HUES64 (cell line): ENCODE results near the gene MTHFD2.

Source experiments
- H3K27ac ChIP-seq: 2 replicates; pipeline ENCODE4 v1.7.0; 2013; ENCODE audit warnings: low read depth, low read length, inconsistent platforms
- H3K27me3 ChIP-seq: 2 replicates; pipeline ENCODE4 v1.6.1; 2013; ENCODE audit warnings: mild to moderate bottlenecking, low read length; ENCODE audit not compliant: insufficient read depth
- H3K36me3 ChIP-seq: 2 replicates; pipeline ENCODE4 v1.6.1; 2013; ENCODE audit warnings: mild to moderate bottlenecking, low read length; ENCODE audit not compliant: insufficient read depth
- H3K4me1 ChIP-seq: 2 replicates; pipeline ENCODE4 v1.6.1; 2013; ENCODE audit warnings: mild to moderate bottlenecking, low read length, moderate library complexity; ENCODE audit not compliant: insufficient read depth
- H3K4me3 ChIP-seq: 2 replicates; pipeline ENCODE4 v1.5.1; 2013; ENCODE audit warnings: mild to moderate bottlenecking, low read length, moderate library complexity
- H3K9ac ChIP-seq: 2 replicates; pipeline ENCODE4 v1.6.1; 2013; ENCODE audit warnings: mild to moderate bottlenecking, low read depth, low read length
- H3K9me3 ChIP-seq: 2 replicates; pipeline ENCODE4 v1.6.1; 2013; ENCODE audit warnings: low read depth, low read length; ENCODE audit not compliant: insufficient read depth
- WGBS: fragments of 150-250, 120-280 bp; methylation state at CpG from one replicate; pipeline ENCODE4 v1.1.7; 2013; ENCODE audit warnings: missing lambda C conversion rate; 5-methylcytosine and 5-hydroxymethylcytosine counted together

The MTHFD2 gene

DNA sequence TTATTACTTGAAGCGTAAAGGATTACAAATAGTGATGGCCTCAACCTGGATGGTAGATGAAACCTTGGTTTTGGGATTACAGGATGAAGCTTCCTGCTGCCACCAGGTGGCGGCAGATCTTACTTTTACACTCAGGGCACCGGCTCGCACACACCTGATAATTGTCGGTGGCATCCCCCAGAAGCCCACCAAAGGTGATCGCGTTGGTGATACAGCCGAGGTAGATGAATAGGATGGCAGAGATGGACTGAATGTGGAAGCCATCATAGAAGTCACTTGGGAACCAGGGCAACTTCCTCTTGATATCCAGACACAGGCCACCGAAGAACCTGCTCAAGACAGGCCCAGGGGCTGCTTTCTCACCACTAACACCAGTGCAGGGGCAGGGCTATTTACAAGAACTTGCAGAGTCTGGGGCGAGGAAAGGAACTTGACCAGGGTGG, 51.8 kb downstream of the MTHFD2 start:
- no peak overlapping the region for H3K9ac ChIP-seq
- H3K27me3 ChIP-seq, result no peaks in the 10 kb centered on the region; the same call in 1 of the 2 replicates
- no peak overlapping the region for H3K4me3 ChIP-seq
- H3K27ac ChIP-seq, result no peak overlapping the region
- no peaks in the 10 kb centered on the region for H3K9me3 ChIP-seq
- WGBS, result 41% methylated on average over 10 of the region's 10 CpGs
- no peaks in the 10 kb centered on the region for H3K36me3 ChIP-seq
- no peaks in the 10 kb centered on the region for H3K4me1 ChIP-seq

DNA sequence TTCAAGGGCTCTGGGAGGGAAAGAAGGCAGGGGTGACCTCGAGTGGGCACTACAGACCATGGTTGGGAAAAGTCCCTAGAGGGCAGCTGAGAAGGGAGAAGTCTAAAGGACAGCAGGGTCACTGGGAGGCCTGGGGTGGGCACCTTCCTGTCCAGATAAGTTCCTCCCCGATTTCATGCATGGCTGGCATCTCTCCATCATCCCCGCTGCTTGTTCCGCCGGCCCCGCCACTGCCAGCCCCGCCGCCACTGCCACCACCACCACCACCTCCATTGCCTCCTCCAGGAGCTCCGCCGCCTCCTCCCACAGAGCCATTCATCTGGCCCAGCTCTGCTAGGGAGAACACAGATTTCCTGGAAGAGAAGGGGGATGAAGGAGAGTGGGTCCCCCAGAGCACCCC, 53.6 kb downstream of the MTHFD2 start:
- H3K4me1 ChIP-seq, result no peaks in the 10 kb centered on the region
- no peak overlapping the region for H3K4me3 ChIP-seq
- no peaks in the 10 kb centered on the region for H3K9me3 ChIP-seq
- no peaks in the 10 kb centered on the region for H3K36me3 ChIP-seq
- H3K27ac ChIP-seq, result no peak overlapping the region
- no peaks in the 10 kb centered on the region; the same call in 1 of the 2 replicates for H3K27me3 ChIP-seq
- 91% methylated on average over 9 of the region's 10 CpGs for WGBS
- no peak overlapping the region for H3K9ac ChIP-seq

DNA sequence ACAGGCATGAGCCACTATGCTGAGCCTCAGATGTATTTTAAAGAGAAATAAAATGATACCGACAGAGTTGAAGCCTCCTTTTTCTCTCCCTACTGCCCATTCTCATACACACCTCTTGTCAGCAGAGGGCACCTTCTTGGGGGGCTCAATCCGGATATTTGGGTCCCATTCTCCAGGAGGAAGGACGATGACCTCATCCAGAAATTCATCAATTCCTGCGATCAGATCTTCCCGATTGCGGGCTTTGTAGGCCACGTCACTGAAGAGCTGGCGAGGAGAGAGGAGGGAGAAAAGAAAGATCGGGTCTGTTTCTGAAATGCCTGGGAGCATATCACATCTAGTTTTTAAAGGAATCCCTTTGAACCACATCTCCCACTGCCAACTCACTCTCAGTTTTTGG, 54.4 kb downstream of the MTHFD2 start:
- H3K4me1 ChIP-seq, result no peaks in the 10 kb centered on the region
- H3K9me3 ChIP-seq, result no peaks in the 10 kb centered on the region
- 87% methylated on average over 9 of the region's 9 CpGs for WGBS
- H3K27me3 ChIP-seq, result no peaks in the 10 kb centered on the region; the same call in 1 of the 2 replicates
- no peak overlapping the region for H3K9ac ChIP-seq
- no peak overlapping the region for H3K27ac ChIP-seq
- no peak overlapping the region for H3K4me3 ChIP-seq
- H3K36me3 ChIP-seq, result no peaks in the 10 kb centered on the region

DNA sequence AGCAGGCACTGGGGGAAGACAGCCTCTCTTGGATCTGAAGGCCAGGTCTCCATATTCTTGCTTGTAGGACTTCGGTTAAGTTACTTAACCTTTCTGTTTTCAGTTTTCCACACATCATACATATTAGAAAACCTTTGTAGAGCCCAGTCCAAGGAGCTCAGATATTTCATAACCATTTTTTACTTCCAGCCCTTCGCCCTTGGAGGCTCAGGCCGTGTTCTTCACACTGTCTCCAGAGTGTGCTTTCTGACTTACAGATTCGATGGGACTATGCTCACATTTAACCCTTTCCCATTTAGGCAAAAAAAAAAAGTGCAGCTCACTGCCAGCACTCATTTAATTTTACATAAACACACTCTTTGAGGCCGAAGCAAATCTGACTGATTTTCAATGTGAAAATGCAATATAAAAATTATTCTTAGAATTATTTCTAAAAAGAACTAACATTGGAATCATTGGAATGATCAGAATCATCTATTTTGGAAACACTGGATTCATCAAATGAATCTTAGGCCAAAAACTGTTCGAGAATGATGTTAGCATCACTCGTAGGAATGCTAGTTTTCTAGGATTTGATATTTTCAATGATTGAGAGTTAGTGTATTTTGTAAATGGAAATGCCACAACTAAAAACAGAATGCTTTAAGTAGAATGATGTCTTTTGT, 55.0 kb downstream of the MTHFD2 start:
- Histone ChIP-seq H3K27ac (no peak overlapping the region), H3K36me3 (no peaks in the 10 kb centered on the region), H3K27me3 (no peaks in the 10 kb centered on the region; the same call in 1 of the 2 replicates), H3K4me3 (no peak overlapping the region), H3K9ac (no peak overlapping the region), H3K9me3 (no peaks in the 10 kb centered on the region), H3K4me1 (no peaks in the 10 kb centered on the region)
- WGBS, result 90% methylated on average over 6 of the region's 7 CpGs

DNA sequence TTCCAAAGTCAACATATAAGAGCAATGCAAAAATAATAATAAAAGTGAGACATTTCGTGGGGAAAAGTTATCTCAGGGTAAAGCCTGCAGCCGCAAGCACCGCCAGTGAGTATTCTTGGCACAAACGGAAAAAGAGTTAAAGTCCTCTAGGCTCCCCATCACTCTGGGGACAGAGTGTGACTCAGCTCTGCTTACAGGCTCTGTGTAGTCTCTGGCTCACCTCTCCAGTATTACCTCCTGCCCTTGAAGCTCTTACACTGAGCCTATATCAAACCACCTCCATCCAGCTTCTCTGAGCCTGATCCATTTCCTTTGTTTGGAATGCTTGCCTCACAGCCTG, 55.5 kb downstream of the MTHFD2 start:
- H3K36me3 ChIP-seq, result no peaks in the 10 kb centered on the region
- 92% methylated on average over 4 of the region's 4 CpGs for WGBS
- H3K27me3 ChIP-seq, result no peaks in the 10 kb centered on the region; the same call in 1 of the 2 replicates
- no peak overlapping the region for H3K4me3 ChIP-seq
- H3K9ac ChIP-seq, result no peak overlapping the region
- no peak overlapping the region for H3K27ac ChIP-seq
- no peaks in the 10 kb centered on the region for H3K9me3 ChIP-seq
- no peaks in the 10 kb centered on the region for H3K4me1 ChIP-seq

GRCh38 chr2:74255660-74256213, 57.3 kb downstream of the MTHFD2 start:
- H3K36me3 ChIP-seq, result no peaks in the 10 kb centered on the region
- H3K27me3 ChIP-seq, result no peaks in the 10 kb centered on the region; the same call in 1 of the 2 replicates
- no peaks in the 10 kb centered on the region for H3K9me3 ChIP-seq
- H3K4me1 ChIP-seq, result no peaks in the 10 kb centered on the region
- no peak overlapping the region for H3K9ac ChIP-seq
- WGBS, result 92% methylated on average over 18 of the region's 18 CpGs
- H3K27ac ChIP-seq, result no peak overlapping the region
- H3K4me3 ChIP-seq, result no peak overlapping the region

DNA sequence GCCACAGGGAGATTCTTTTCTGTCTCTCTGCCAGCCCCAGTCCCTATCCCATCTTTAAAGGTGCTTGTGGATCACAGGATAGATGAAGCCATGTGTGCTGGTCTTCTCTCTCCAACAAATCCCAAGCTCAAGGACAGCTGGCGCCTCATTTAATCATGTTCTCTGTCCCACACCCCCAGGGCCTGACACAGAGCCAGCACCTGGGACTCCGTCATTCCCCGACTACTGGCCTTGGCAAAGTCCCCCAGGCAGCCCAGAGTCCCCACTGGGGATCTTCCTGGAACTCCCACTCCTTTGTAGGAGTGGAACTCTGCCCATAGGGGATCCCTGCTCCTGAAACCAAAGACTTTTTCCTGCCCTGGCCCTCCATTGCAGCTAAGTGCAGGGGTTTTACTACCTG, 60.8 kb downstream of the MTHFD2 start:
- 89% methylated on average over 3 of the region's 3 CpGs for WGBS
- Histone ChIP-seq H3K27ac (no peak overlapping the region), H3K36me3 (no peaks in the 10 kb centered on the region), H3K9me3 (no peaks in the 10 kb centered on the region), H3K9ac (no peak overlapping the region), H3K27me3 (no peaks in the 10 kb centered on the region), H3K4me3 (no peak overlapping the region), H3K4me1 (0 out of 2 replicates have a peak, but pooled peaks cover 2% of the 10 kb centered on the region)

DNA sequence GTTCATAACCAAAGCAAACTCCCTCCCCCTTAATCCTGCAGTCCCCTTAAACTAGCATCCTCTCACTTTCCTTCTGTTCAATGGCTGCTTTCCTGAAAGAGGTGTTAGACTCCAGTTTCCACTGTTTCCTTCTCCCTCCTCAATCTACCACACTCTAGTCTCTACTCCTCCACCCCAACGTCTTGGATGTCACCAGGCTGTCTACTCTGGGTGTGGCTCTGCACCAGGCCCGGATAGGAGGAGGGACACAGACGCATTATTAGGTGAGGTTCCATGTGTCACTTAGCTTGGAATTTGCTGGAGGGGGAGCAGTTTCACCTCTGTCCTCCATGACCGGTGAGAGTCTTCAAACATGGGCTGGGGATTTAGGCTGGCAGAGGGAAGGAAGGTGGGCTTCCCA, 61.3 kb downstream of the MTHFD2 start:
- Histone ChIP-seq H3K36me3 (no peaks in the 10 kb centered on the region), H3K4me1 (0 out of 2 replicates have a peak, but pooled peaks cover 2% of the 10 kb centered on the region), H3K27ac (no peak overlapping the region), H3K9me3 (no peaks in the 10 kb centered on the region), H3K27me3 (no peaks in the 10 kb centered on the region), H3K9ac (no peak overlapping the region), H3K4me3 (no peak overlapping the region)
- WGBS, result 88% methylated on average over 4 of the region's 4 CpGs

DNA sequence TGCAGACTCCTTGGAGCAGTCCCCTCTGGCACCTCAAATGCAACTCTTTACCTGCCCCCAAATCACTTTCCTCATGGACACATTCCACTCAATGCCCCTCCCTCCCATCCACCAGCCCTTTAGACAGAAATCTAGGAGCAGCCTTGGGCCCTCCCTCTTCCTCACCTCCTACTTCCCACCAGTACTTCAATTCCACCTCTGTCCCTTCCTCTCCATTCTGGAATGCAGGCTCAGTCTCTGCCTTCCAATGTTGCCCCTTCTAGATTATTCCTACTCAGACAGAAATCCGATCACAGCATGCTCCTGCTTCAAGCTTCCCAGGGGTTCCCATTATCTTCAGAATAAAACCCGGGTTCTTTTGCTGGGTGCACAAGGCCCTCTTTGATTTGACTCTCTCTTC, 62.1 kb downstream of the MTHFD2 start:
- Histone ChIP-seq H3K4me1 (0 out of 2 replicates have a peak, but pooled peaks cover 2% of the 10 kb centered on the region), H3K27me3 (no peaks in the 10 kb centered on the region), H3K27ac (no peak overlapping the region), H3K9ac (no peak overlapping the region), H3K4me3 (no peak overlapping the region), H3K36me3 (no peaks in the 10 kb centered on the region), H3K9me3 (no peaks in the 10 kb centered on the region)
- 75% methylated on average over 2 of the region's 2 CpGs for WGBS

- H3K36me3 ChIP-seq, result no peaks in the 10 kb centered on the region
- 0 out of 2 replicates have a peak, but pooled peaks cover 2% of the 10 kb centered on the region for H3K4me1 ChIP-seq
- no peak overlapping the region for H3K4me3 ChIP-seq
- no peak overlapping the region for H3K9ac ChIP-seq
- no peaks in the 10 kb centered on the region for H3K27me3 ChIP-seq
- 31% methylated on average over 6 of the region's 6 CpGs for WGBS
- no peak overlapping the region for H3K27ac ChIP-seq
- H3K9me3 ChIP-seq, result no peaks in the 10 kb centered on the region
These were observed 62.9 kb downstream of the MTHFD2 start for GRCh38 chr2:74261204-74261864.

- H3K4me1 ChIP-seq, result 0 out of 2 replicates have a peak, but pooled peaks cover 2% of the 10 kb centered on the region
- H3K27ac ChIP-seq, result no peak overlapping the region
- 96% methylated on average over 6 of the region's 6 CpGs for WGBS
- no peaks in the 10 kb centered on the region for H3K27me3 ChIP-seq
- H3K36me3 ChIP-seq, result no peaks in the 10 kb centered on the region
- H3K4me3 ChIP-seq, result no peak overlapping the region
- H3K9ac ChIP-seq, result no peak overlapping the region
- no peaks in the 10 kb centered on the region for H3K9me3 ChIP-seq
These were observed 64.3 kb downstream of the MTHFD2 start for GRCh38 chr2:74262681-74263080.
